Breast epithelium (tissue), 4 donors: ENCODE data around the gene RALY. TPM values are rescaled to one million over a fixed set of nuclear protein-coding genes. Genes with fewer than 3 reads are reported as not detected.

ENCODE experiments used
- DNase-seq, 2 donors: peaks; one replicate each; pipeline ENCODE4 v3.0.0-alpha.2; 2019; ENCODE audit warnings: low spot score in 2 of 2
- H3K27ac ChIP-seq, 2 donors: fragments of 200-600 bp; sonication (generic) in 1 of 2; one replicate each; pipeline ENCODE4 v1.5.1; 2016 to 2019; ENCODE audit warnings: mild to moderate bottlenecking in 1 of 2
- H3K27me3 ChIP-seq, 2 donors: fragments of 200-600 bp; sonication (generic) in 1 of 2; one replicate each; pipeline versions ENCODE4 v1.5.1 to v1.6.0; 2017 to 2019; ENCODE audit warnings: control low read depth in 1 of 2, mild to moderate bottlenecking in 1 of 2
- H3K36me3 ChIP-seq: fragments of 200-600 bp; one replicate; pipeline ENCODE4 v1.5.1; 2019
- H3K4me1 ChIP-seq, 2 donors: fragments of 200-600 bp; sonication (generic); one replicate each; pipeline ENCODE4 v1.5.1; 2016 to 2019; ENCODE audit warnings: control low read depth in 1 of 2
- H3K4me3 ChIP-seq, 3 donors: fragments of 200-600 bp; sonication (generic); 1 replicate in 2 of 3; 2 replicates in 1 of 3; pipeline ENCODE4 v1.5.1; 2016 to 2019; ENCODE audit warnings: mild to moderate bottlenecking in 3 of 3, moderate library complexity in 2 of 3
- H3K9me3 ChIP-seq, 2 donors: fragments of 200-600 bp; sonication (generic) in 1 of 2; one replicate each; pipeline ENCODE4 v1.5.1; 2016 to 2019; ENCODE audit warnings: control low read depth in 1 of 2
- CTCF ChIP-seq, 3 donors: fragments of 450-650 bp; IDR thresholded peaks; one replicate each; pipeline ENCODE4 v1.5.1; 2016 to 2017; ENCODE audit warnings: antibody characterized with exemption in 3 of 3, mild to moderate bottlenecking in 3 of 3, moderate library complexity in 3 of 3
- POLR2A ChIP-seq: fragments of 450-650 bp; IDR thresholded peaks from one replicate; pipeline ENCODE4 v1.6.1; 2016; ENCODE audit warnings: antibody characterized with exemption, mild to moderate bottlenecking, moderate library complexity
- POLR2AphosphoS5 ChIP-seq, 3 donors: sonication (generic); formaldehyde crosslinking; IDR thresholded peaks; one replicate each; pipeline ENCODE4 v1.6.1; 2017; ENCODE audit warnings: antibody characterized with exemption in 3 of 3
- intact Hi-C: fragments of 100-400 bp; cut with DNase I; formaldehyde crosslinking; loops from one replicate; pipeline ENCODE4 v1.15.1; 2023; ENCODE audit warnings: low total_unique reads
- total RNA-seq, 3 donors: library from RNA; depleted of rRNA; stranded (reverse); fragments of >200 nt; gene quantifications; one replicate each; pipeline ENCODE4 v1.1.0, GENCODE V29; 2016

Gene RALY
- total RNA-seq, 3 donors from 2014 or later: 73.5 to 120 (median 96.4) TPM

GRCh38 chr20:34029415-34029814 lies 35.7 kb downstream of the RALY start:
- DNase-seq: no peak
- Histone ChIP-seq H3K4me3 (no peak overlapping the region), H3K27me3 (no peaks in the 10 kb centered on the region), H3K9me3 (no peaks in the 10 kb centered on the region), H3K4me1 (no peaks in the 10 kb centered on the region), H3K27ac (no peak overlapping the region), H3K36me3 (no peaks in the 10 kb centered on the region)
- TF ChIP-seq CTCF (IDR thresholded peaks at IDR 0.05) (no peak), POLR2AphosphoS5 (IDR thresholded peaks at IDR 0.05) (no peak), POLR2A (no peak)
- intact Hi-C loops: no loop called here

GRCh38 chr20:34030456-34030855 lies 36.7 kb downstream of the RALY start:
- Histone ChIP-seq H3K36me3 (no peaks in the 10 kb centered on the region), H3K27me3 (no peaks in the 10 kb centered on the region), H3K27ac (no peak overlapping the region), H3K4me3 (no peak overlapping the region), H3K4me1 (no peaks in the 10 kb centered on the region), H3K9me3 (no peaks in the 10 kb centered on the region)
- TF ChIP-seq POLR2AphosphoS5 (IDR thresholded peaks at IDR 0.05): no peak
- TF ChIP-seq POLR2A: no peak
- DNase-seq: no peak
- intact Hi-C loops: no loop called here

- Histone ChIP-seq H3K4me3 (no peak overlapping the region), H3K36me3 (no peaks in the 10 kb centered on the region), H3K4me1 (no peaks in the 10 kb centered on the region), H3K27me3 (no peaks in the 10 kb centered on the region), H3K27ac (no peak overlapping the region), H3K9me3 (no peaks in the 10 kb centered on the region)
- DNase-seq: no peak
- intact Hi-C loops: no loop called here
- no peak for TF ChIP-seq CTCF (IDR thresholded peaks at IDR 0.05)
Observed at GRCh38 chr20:34033903-34034302, 40.2 kb downstream of the RALY start.

GRCh38 chr20:34037121-34037520 lies 43.4 kb downstream of the RALY start:
- DNase-seq: no peak
- no peaks in the 10 kb centered on the region for H3K4me1 ChIP-seq
- no peak for TF ChIP-seq POLR2AphosphoS5 (IDR thresholded peaks at IDR 0.05)
- TF ChIP-seq CTCF (IDR thresholded peaks at IDR 0.05): no peak
- TF ChIP-seq POLR2A: no peak
- H3K36me3 ChIP-seq: no peaks in the 10 kb centered on the region
- intact Hi-C loops: loop anchor here (5.0 kb wide), 1 partner anchor 90 kb away; no protein-coding TSS in a partner anchor
- H3K9me3 ChIP-seq: no peaks in the 10 kb centered on the region
- no peak overlapping the region for H3K27ac ChIP-seq
- H3K27me3 ChIP-seq: no peaks in the 10 kb centered on the region
- no peak overlapping the region for H3K4me3 ChIP-seq

GRCh38 chr20:34037767-34038166 lies 44.1 kb downstream of the RALY start:
- no peak for TF ChIP-seq POLR2A
- TF ChIP-seq POLR2AphosphoS5 (IDR thresholded peaks at IDR 0.05): no peak
- TF ChIP-seq CTCF (IDR thresholded peaks at IDR 0.05): no peak
- H3K9me3 ChIP-seq: no peaks in the 10 kb centered on the region
- intact Hi-C loops: loop anchor here (5.0 kb wide), 1 partner anchor 90 kb away; no protein-coding TSS in a partner anchor
- no peak overlapping the region for H3K27ac ChIP-seq
- H3K4me3 ChIP-seq: no peak overlapping the region
- H3K36me3 ChIP-seq: no peaks in the 10 kb centered on the region
- no peak for DNase-seq
- H3K4me1 ChIP-seq: no peaks in the 10 kb centered on the region
- H3K27me3 ChIP-seq: no peaks in the 10 kb centered on the region
